ENCODE measurements around the gene GRIK2.

DNA sequence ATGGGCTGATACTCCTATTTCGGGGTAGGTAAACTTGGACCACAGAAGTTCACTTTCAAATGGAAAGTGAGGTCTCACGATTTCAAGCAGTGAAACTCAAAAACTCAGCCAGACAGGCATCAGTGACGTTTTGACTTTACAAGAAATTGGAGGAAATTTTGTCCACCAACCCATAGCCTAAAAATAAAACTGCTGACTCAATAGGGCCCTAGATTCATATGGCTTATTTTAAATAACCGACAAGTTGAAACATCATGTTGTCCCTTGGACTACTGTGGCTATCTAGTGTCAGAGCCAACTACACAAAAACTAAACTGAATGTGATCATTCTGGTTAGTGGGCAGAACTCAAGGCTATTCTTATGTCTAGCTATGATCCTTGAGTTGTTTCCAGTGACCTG is 486.3 kb downstream of the GRIK2 start:
- TF ChIP-seq, protein P1, sequence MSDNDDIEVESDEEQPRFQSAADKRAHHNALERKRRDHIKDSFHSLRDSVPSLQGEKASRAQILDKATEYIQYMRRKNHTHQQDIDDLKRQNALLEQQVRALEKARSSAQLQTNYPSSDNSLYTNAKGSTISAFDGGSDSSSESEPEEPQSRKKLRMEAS (IDR thresholded peaks at IDR 0.05; ENCODE audit: low read depth) = no peak
- TF ChIP-seq CTCF (IDR thresholded peaks at IDR 0.05) = no peak
- no peak for TF ChIP-seq EZH2phosphoT487 (IDR thresholded peaks at IDR 0.05; ENCODE audit: borderline replicate concordance, low read depth)
- TF ChIP-seq POLR2AphosphoS5 (IDR thresholded peaks at IDR 0.05; ENCODE audit: low read depth, low read length) = no peak
- no peak for TF ChIP-seq RCOR1 (IDR thresholded peaks at IDR 0.05; ENCODE audit: low read length)
- TF ChIP-seq YY1 (IDR thresholded peaks at IDR 0.05; ENCODE audit: low read depth) = no peak
- no peak for TF ChIP-seq FOXJ3 (CRISPR knock-in tag; IDR thresholded peaks at IDR 0.05)
- TF ChIP-seq SMC3 (IDR thresholded peaks at IDR 0.05; ENCODE audit: low read depth, low read length) = no peak
- no peak for TF ChIP-seq EP300 (IDR thresholded peaks at IDR 0.05; ENCODE audit: borderline replicate concordance in 1 of 2, low read depth in 1 of 2, low read length in 1 of 2)
- TF ChIP-seq SIN3A (IDR thresholded peaks at IDR 0.05; ENCODE audit: borderline replicate concordance, low read depth, low read length) = no peak
- no peak for TF ChIP-seq GABPA (IDR thresholded peaks at IDR 0.05; ENCODE audit: low read depth)
- TF ChIP-seq GATA2 (CRISPR knock-in tag; IDR thresholded peaks at IDR 0.05) = no peak
- no peak for TF ChIP-seq TEAD4 (IDR thresholded peaks at IDR 0.05; ENCODE audit: borderline replicate concordance, insufficient read depth)
- TF ChIP-seq MXI1 (IDR thresholded peaks at IDR 0.05; ENCODE audit: low read depth, low read length) = no peak
